Activated CD4-positive, CD25-positive, alpha-beta regulatory T cell treated with anti-CD3 and anti-CD28 coated beads, Interleukin-2, amount 50 U/mL, for 72 hours (primary cell): Measurements from ENCODE around the gene NTN5.
"Not testable (repeated sequence)": the region's sequence is repeated elsewhere in the genome, so short reads cannot be mapped to it uniquely, and the experiment has no call there.

Source experiments
- DNase-seq: peaks from one replicate; pipeline ENCODE4 v3.0.0; 2021

NTN5 gene

DNA sequence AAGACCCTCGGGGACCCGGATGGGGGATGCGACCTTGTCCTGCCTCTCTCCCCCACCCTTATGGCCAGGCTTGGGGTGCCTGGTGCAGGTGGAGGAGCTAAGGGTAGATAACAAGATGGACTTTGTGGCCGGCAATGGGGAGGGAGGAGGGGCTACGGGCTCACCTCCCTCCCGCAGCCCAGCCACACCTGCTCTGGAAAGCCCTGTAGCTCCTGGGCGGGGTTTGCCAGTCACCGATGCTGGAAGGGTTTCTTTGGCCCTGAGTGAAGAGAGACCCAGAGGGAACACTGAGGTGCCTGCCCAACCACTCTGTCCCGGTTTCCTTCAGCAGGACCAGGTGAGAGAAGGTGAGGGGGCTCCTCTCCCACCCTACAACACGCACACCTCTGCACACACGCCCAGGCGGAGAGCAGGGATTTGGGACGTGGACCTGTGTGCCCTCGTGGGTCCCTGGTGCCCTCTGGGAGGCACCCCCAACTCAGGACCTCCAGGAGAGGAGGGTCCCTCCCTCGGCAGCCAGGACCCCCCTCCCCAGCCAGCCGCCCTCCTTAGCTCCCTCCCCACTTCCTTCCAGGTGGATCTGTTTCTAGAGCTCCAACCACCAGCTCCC, 23.0 kb upstream of the NTN5 start, which contains the start of gene FUT2:
Gene FUT2 (plus strand): TSS at position 229 of the 610 bp plus-strand sequence. CDS start 6,986 bp downstream, outside the sequence.
- no peak for DNase-seq

DNA sequence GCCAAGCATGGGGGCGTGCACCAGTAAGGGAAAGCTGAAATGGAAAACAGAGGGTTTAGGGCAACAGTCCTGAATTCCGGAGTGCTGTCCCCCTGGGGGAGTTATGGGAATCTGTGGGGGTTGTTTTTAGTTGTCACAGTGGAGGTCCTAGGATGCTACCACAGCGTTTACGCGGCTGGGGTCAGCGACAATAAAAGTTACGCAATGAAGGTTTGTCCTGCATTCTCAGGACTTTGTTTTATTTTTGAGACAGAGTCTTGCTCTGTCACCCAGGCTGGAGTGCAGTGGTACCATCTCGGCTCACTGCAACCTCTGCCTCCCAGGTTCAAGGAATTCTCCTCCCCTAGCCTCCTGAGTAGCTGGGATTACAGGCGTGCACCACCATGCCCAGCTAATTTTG, 20.8 kb upstream of the NTN5 start:
- not testable (repeated sequence) for DNase-seq

DNA sequence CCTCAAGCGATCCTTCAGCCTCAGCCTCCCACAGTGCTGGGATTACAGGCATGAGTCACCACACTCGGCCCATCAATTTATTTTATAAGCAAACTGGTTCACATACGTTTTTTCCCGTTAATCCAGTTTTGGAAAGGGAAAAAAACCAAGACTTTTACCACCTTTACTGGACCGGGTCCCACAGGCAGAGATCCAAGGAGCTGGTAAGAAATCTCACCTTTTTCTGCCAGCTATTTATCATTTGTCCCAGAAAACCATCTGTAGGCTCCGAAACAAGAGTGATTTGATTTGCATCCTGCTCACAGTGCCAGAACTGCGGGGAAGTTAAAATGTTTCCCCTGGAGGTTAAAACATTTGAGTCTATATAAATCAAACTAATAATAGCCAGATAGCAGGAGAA, 16.6 kb upstream of the NTN5 start:
- no peak for DNase-seq

DNA sequence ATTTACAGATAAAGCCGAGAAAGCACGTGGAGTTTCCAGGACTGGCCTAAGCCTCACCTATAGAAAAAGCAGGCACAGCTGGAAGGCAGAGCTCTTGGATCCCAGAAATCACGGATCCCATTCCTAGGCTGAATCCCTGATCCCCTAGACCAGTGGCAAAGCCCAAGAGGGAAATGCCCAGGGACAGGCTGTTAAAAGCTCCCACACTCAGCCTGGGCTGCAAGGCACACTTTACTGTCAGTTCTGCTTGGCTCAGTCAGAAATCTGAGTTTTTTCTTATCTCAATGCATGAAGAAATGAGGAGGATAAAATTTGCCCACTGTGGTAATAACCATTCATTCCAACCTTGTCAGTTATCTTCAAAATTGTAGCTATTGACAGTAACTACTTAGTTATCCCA, 15.0 kb upstream of the NTN5 start:
- DNase-seq, result no peak

DNA sequence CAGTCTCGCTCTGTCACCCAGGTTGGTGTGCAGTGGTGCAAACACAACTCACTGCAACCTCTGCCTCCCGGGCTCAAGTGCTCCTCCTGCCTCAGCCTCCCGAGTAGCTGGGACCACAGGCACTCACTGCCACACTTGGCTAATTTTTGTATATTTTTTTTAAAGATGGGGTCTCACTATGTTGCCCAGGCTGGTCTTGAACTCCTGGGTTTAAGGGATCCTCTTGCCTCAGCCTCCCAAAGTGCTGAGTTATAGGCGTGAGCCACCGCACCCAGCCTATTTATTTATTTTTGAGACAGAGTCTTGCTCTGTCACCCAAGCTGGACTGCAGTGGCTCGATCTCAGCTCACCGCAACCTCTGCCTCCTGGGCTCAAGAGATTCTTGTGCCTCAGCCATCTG, 13.8 kb upstream of the NTN5 start:
- DNase-seq, result not testable (repeated sequence)

DNA sequence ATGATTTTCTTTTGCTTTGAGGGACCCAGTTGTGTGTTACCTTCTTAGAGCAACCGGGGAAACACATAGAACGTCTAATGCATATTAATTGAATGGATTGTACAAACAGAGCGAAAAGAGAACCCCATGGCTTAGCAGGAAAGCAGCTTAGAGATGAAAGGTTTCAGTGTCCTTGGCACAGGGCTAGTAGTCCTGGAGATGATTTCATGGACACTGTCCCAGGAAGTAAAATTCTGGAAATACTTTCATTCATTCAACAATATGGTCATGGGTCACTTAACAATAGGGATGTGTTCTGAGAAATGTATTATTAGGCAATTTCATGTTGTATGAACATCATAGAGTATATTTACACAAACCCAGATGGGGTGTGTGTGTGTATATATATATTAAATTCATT, 13.3 kb upstream of the NTN5 start:
- DNase-seq, result no peak

DNA sequence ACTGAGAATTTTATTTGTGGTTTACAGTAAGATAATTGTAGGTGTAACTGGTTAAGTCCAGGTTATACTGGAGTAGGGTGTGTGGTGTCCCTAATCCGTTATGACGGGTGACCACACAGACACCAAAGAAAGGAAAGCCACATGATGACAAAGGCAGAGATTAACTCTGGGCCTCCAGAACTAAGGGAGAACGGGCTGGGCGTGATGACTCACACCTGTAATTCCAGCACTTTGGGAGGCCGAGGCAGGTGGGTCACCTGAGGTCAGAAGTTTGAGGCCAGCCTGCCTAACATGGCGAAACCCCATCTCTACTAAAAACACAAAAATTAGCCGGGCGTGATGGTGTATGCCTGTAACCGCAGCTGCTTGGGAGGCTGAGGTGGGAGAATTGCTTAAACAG, 12.8 kb upstream of the NTN5 start:
- no peak for DNase-seq

DNA sequence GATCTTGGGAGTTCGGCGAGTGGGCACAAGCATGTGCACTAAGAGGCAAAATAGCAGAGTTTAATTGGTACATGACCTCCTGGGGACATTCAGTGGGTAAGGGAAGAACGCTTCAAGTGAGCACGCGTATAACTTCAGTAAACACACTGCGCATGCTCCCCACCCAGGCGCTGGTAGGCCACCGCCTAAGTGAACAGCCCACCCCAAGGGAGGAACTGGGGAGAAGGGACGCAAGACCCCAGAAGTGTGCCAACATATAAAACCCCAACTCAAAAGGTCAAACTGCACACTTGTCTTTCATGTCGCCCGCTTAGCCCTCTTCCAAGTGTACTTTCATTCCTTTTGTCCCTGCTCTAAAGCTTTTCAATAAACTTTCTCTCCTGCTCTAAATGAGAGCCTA, 10.5 kb upstream of the NTN5 start:
- no peak for DNase-seq

DNA sequence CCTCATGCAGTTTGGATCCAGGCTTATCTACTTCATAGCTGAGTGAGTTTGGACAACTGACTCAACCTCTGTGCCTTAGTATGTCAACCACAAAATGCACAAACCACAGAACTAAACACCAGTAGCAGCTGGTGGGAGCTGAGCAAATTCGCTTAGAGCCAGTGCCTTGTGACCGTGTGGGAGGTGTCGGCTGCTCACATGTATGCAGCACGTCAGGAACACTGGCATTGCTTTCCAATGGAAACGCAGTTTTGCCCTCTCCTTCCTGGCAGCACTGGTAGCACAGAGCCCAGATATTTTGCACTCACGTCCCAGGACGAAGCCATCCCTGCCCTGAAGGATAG, 8.3 kb upstream of the NTN5 start:
- DNase-seq, result no peak

DNA sequence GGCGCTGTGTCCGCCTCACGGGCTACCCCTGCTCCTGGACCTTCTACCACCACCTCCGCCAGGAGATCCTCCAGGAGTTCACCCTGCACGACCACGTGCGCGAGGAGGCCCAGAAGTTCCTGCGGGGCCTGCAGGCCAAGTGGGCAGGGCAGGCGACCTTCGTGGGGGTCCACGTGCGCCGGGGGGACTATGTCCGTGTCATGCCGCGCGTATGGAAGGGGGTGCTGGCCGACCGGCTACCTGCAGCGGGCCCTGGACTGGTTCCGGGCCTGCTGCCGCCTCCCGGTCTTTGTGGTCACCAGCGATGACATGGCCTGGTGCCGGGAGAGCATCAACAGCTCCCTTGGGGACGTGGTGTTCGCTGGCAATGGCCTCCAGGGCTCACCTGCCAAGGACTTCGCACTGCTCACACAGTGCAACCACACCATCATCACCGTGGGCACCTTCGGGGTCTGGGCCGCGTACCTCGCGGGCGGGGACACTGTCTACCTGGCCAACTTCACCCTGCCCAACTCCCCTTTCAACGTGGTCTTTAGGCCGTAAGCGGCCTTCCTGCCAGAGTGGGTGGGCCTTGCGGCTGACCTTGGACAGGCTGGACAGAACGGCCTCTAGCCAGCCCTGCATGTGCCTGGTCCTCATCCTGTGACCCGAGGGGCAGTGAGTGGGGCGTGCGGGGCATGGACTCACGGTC, 7.8 kb upstream of the NTN5 start:
- no peak for DNase-seq

DNA sequence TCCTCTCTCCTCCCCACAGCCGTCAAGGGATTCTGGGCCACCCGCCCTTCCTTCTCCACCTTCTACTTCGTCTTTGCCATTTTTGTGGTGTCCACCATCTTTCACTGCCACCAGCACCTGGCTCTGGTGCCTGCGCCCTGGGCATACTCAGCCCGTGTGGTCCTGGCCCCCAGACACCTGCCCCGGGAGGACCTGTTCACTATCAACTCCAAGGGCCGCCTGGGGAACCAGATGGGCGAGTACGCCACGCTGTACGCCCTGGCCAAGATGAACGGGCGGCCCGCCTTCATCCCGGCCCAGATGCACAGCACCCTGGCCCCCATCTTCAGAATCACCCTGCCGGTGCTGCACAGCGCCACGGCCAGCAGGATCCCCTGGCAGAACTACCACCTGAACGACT, 7.2 kb upstream of the NTN5 start:
- DNase-seq, result not testable (repeated sequence)

DNA sequence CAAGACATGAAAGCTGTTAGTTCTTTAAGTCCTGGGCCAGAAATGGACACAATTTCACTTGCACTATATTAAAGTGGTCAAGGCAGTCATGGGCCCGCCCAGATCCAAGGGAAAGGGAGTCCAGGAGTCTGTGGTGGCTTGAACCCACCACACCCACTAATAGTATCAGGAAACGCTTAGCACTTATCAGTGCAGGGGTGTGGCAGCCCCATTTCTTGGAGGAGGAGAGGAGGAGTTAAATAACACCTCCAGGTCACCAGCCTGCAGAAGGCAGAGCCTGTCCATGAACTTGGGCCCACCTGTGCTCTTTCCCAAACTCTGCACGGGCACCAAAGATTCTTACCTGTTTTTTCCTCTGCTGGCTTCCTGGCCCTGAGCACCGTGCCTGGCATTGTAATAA, 5.4 kb upstream of the NTN5 start:
- no peak for DNase-seq

DNA sequence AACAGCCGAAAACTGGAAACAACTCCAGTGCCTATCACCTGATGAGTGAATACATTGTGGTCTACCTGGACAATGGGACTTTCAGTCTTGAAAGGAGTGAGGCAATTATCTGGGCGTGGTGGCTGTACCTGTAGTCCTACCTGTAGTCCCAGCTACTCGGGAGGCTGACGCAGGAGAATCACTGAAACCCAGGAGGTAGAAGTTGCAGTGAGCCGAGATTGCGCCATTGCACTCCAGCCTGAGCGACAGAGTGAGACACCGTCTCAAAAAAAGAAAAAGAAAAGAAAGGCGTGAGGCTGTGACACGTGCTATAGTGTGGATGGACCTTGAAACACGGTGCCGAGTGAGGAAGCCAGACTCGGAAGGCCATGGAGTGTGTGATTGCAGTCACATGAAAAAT, 4.1 kb upstream of the NTN5 start:
- no peak for DNase-seq

DNA sequence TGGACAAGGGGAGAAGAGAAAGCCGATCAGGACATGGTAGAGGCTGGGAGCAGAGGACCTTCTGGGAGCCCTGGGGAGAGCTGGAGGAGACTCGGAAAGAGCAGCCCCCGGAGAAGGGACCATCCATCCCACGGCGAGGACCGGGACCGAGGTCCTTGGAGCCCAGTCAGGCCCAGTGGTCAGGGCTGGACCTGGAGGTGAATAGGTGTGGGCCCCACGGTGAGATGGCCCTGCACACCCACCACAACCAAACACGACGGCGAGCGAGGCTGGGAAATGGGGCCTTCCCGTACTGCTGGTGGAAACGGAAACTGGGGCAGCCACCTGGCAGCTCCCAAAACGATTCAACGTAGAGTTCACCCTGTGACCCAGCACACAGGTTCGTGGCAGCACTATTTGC, 3.7 kb upstream of the NTN5 start:
- DNase-seq, result no peak

DNA sequence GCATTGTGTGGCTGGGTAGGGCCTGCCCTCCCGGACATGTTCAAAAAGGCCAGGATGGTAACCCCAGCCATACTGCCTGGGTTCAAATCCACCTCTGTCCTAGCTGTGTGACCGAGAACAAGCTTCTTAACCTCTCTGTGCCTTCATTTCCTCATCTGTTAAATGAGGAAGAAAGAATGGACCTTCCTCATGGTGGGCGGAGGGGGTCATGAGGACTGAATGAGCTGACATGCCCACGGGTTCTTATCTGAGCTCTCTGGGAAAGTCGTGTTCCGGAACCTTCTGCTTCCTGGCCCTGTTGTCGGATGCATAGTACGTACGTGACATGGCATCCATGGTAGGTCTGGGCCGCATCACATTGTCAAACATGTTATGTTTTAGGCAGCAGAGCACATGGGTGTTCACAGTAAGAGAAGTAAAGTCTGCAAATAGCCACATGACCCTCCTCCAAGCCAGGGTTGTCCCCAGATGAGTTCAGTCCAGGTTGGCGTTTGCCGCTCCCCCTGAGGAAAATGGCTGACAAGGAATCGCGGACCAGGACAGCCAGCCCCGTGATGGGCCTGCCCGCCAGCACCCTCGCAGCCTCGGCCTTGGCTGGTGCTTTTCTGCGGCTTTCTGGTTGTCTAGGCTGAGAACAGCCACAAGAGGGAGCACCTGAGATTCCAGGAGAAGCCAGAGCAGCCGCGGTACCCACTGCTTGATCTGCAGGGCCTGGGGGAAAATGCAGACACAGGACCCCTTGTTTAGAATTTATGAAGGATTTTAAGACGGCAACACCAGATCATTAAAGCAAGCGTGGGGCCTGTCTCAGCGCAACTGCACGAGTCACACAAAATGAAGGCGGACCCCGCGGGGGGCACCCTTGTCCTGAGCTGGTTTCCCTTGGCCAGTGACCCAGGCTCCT, 2.4 kb upstream of the NTN5 start:
- peak; percentile 69 for DNase-seq

DNA sequence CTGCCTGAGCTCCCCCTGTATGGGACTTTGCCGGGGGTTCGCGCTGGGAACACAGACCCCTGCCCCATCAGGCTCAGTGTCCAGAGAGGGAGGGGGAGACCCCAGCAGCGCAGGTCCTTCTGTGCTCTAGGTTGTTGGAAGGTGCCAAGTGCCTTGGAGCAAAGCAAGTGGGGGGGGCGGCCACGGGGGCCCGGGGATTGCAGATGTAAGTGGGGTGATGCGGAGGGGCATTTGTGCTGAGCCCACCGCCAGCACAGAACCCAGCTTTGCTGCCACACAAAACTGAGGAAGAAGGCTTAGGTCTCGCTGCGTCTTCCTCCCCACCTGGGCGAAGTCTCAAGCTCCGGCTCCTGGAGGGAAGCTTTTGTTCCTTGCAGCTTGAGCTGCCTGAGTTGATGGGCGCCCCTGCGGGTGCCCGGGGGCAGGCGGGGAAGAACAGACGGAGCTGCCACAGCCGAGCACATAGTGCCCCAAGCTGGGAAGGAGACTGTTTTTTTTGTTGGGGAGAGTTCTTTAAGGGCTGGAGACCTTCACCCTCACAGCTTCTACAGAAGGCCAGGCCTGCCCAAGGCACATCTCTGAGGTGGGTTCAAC, 1.5 kb upstream of the NTN5 start:
- no peak for DNase-seq

DNA sequence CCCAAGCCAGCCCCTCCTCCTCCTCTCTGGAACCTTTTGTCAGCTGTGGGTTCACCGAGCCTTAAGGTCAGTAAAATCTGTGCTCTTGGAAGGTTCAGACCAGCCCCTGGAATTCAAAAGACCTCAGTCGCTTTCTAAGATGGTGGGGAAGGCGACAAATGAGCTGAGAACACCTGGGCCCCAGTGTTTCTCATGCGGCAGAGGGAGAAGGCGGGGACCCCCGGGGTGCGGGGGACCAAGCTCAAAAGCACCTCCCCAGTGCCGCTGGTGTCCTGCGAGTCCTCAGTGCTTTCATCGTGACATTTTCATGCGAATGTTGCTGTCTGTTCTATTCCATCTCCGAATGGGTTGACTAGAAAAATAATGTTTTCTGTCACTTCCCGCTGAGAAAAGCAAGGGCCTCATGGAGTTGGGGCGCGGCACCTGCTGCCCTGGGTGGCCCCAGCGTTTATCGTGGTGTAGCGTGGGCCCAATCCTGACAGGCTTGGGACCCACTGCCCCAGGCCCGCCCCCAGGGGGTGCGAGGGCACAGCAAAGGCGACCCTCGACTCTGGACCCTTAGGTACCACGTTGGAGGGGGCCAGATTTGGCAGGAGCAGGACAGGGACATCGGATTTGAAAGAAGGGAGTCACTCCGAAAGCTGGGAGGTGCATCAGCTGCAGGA, 751 bp upstream of the NTN5 start:
- no peak for DNase-seq

DNA sequence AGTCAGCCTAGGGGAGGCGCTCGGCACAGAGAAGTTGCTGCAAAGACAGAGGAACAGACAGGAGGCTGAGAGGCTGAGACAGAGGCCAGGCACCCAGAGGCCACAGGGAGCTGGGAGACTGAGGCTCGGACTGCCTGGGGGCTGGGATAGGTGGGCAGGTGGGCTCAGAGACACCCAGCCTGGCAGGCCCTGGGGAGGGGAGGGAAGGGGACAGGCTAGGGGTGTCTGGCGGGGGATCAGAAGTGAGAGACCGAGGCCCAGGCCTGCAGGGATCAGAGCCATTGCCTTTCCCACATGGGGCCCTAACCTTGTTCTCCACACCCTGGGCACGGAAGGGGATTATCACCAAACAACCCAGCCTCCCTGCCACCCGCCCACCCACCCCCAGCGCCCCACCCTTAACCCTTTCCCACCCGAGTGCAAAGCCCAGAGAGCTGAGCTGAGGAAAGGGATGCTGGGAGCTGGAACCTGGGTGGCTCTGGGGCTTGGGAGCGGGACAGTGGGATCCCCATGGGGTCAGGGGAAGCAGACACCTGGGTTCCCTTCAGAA, 1.3 kb downstream of the NTN5 start:
- DNase-seq, result no peak

DNA sequence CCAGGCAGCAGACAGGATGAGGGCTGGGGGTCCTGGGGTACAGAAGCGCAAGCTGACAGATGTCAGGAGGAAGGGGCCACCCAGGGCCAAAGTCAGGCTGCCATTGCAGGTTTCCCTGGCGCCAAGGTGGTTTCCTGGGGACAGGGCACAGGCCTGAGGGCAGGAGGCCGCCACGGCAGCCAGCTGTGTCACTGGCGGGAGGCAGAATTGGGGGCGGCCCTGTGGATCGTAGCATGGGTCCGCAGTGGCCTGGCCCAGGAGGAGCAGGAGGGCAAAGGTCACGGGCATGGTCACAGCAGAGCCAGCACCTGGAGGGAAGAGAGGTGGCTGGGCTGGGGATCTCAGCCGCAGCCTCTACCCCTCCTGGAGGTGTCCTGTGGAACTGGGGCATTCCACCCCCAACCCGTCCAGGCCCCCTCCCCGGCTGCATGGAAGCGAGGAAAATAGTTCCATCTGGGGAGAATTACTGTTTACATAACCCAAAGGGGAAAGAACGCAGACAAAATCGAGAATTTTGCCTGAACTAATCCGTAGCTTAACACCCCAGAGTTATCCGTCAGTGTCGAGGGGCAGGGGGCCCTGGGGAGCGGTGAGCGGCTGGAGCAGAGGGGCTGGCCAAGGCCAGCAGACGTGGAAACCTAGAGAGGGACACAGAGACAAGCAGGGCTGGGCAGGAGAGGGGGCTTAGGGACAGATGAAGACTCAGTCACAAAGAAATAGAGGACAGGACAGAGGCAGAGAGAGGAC, 1.9 kb downstream of the NTN5 start:
- no peak for DNase-seq

DNA sequence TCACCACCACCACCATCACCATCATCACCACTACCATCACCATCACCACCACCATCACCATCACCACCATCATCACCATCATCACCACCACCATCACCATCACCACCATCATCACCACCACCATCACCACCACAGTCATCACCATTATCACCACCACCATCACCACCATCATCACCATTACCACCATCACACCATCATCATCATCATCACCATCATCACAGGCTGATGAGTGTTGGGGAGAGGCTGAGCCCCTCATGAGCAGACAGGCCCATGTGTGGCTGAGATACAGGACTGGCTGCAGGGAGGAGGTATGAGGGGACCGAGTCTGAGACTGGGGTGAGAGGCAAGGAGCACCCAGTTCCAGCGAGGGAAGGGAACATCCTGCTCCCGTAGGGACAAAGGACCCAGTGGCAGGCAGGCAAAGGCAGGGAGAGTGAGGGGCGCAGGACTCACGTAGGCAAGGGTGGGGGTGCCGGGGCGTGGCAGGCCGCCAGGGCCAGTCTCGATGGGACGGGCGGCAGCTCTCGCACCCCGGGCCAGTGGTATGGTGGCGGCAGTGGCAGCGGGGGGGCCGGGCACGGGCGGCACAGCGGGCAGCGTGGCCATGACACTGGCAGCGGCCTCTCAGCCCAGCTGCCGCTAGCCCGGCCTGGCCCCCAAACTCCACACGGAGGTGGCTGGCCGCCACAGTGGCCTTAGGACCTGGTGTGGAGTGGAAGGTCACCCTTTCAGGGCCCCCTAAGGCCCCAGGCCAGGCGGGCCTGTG, 2.7 kb downstream of the NTN5 start:
- no peak for DNase-seq

DNA sequence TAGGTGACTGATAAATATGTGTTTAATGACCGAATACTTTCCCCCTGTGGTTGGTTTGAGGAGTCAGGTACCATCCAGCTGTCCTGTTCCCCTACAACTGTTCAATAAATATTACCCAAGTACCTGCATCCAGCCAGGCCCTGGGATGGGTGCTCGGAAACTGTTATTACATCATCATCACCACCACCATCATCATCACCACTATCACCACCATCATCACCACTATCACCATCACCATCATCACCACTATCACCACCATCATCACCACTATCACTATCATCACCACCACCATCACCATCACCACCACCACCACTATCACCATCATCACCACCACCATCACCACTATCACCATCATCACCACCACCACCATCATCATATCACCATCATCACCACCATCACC, 4.1 kb downstream of the NTN5 start:
- no peak for DNase-seq
